Stimulated activated CD4-positive, alpha-beta T cell treated with anti-CD3 and anti-CD28 coated beads, Interleukin-1b, Interleukin-23, amount 100 ng/mL, for 24 hours (primary cell): Measurements from ENCODE around the gene DNAH2.
"Not testable (repeated sequence)": the region's sequence is repeated elsewhere in the genome, so short reads cannot be mapped to it uniquely, and the experiment has no call there.

ENCODE experiments used
- DNase-seq, 4 experiments: peaks; one replicate each; pipeline ENCODE4 v3.0.0-alpha.2; 2020; ENCODE audit warnings: low read depth in 4 of 4, low spot score in 1 of 4

The DNAH2 gene

GRCh38 chr17:7769854-7770253 is 52.3 kb downstream of the DNAH2 start:
- DNase-seq: no peak

- DNase-seq: no peak
Measured at GRCh38 chr17:7774055-7774521, 56.5 kb downstream of the DNAH2 start.

GRCh38 chr17:7775051-7775450 is 57.5 kb downstream of the DNAH2 start:
- no peak for DNase-seq

GRCh38 chr17:7777017-7777416 is 59.5 kb downstream of the DNAH2 start:
- DNase-seq: no peak

- no peak for DNase-seq
Measured at GRCh38 chr17:7780736-7781135, 63.2 kb downstream of the DNAH2 start.

- DNase-seq: no peak
Measured at GRCh38 chr17:7781429-7781828, 63.9 kb downstream of the DNAH2 start.

- DNase-seq: no peak
Measured at GRCh38 chr17:7782240-7782639, 64.7 kb downstream of the DNAH2 start.

GRCh38 chr17:7786866-7787265 is 69.3 kb downstream of the DNAH2 start:
- DNase-seq: no peak

- no peak for DNase-seq
Measured at GRCh38 chr17:7789131-7789530, 71.6 kb downstream of the DNAH2 start.

GRCh38 chr17:7790150-7790549 is 72.6 kb downstream of the DNAH2 start:
- DNase-seq: no peak

GRCh38 chr17:7792611-7793010 is 75.1 kb downstream of the DNAH2 start:
- no peak for DNase-seq

GRCh38 chr17:7794075-7794663 is 76.6 kb downstream of the DNAH2 start:
- no peak for DNase-seq

GRCh38 chr17:7797976-7798375 is 80.4 kb downstream of the DNAH2 start:
- no peak for DNase-seq

- DNase-seq: no peak
Measured at GRCh38 chr17:7798839-7799238, 81.3 kb downstream of the DNAH2 start.

- DNase-seq: no peak
Measured at GRCh38 chr17:7803981-7804380, 86.4 kb downstream of the DNAH2 start.

- no peak for DNase-seq
Measured at GRCh38 chr17:7806587-7806986, 89.0 kb downstream of the DNAH2 start.

GRCh38 chr17:7807206-7807605 is 89.7 kb downstream of the DNAH2 start:
- DNase-seq: no peak

GRCh38 chr17:7809086-7809790 is 91.7 kb downstream of the DNAH2 start:
- no peak for DNase-seq

- DNase-seq: not testable (repeated sequence)
Measured at GRCh38 chr17:7809791-7810343, 92.3 kb downstream of the DNAH2 start.

- DNase-seq: no peak
Measured at GRCh38 chr17:7811251-7811650, 93.7 kb downstream of the DNAH2 start.

GRCh38 chr17:7814969-7815368 is 97.4 kb downstream of the DNAH2 start:
- DNase-seq: no peak

- no peak for DNase-seq
Measured at GRCh38 chr17:7816926-7817642, 99.5 kb downstream of the DNAH2 start.
